Measurements from ENCODE around the gene MEN1.

The MEN1 gene

DNA sequence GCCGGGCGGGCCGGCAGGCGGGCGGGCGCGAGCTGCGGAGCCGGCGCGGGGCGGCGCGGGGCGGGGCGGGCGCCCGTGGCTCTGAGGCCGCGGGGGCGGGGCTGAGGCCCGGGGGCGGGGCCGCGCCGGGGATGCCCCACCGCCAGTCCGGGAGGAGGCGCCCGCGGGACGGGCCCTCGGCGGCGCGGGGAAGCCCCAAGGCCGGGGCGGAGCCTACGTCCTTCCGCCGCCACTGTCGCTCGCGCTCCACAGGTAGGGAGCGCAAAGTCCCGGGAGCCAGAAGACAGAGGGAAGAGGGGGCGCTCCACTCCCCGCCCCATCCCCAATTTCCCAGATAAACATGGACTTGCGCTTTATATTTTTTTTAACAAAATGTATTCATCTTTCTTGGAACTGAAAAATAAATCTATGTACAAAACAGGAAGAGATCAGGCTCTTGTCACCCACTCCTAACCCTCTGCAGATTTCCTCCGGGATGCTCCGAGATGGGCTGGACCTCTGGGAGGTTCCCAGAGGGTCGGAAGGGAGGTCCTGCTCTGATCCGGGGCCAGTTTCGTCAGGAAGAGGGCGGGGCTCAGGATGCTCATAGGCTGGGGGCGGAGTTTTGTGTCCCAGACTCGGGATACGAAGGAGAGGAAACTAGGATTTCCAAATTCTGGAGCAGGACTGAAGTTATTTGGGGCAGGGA, 7.0 kb downstream of the MEN1 start, which contains the start of gene MAP4K2:
MAP4K2 (minus strand) TSS at position 57 of the 688 bp plus-strand sequence. CDS start 65 bp downstream, outside the sequence.
- peak within 1 kb of the TSS; percentile 53 for H3K4me3 ChIP-seq (ENCODE audit: low read depth, low read length)

DNA sequence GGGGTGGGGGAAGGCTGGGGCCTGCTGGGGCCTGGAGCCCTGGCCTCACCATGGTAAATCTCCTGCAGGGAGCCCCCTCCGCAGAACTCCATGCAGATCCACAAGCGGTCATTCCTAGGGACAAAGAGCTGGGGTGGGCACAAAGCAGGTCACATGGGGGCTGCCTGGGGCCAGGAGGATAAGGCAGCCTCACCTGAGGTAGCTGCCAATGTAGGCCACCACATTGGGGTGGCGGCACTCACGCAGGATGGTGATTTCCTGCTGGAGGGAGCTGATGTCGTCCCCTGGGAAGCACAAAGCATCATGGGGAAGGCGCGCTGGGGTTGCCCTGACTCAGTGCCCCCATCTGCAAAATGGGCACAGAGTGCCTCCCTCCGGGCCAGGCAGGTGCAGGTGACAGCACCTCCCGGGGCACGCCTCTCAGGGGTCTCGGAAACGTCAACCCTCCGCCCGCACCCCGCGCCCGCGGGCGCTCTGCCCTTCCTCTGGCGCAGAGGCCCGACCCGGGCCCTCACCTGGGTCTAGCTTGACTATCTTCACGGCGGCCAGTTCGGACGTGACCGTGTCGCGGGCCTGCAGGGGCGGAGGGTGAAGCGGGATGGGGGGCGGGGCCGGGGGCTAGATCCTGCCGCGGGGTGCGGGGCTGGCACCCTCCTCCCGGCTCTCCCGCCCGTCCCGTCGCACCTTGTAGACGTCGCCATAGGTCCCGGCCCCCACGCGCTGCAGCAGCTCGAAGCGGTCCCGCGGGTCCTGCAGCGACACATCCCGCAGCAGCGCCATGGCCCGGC, 7.8 kb downstream of the MEN1 start:
- peak overlapping the region; percentile 45 for H3K4me3 ChIP-seq (ENCODE audit: low read depth, low read length)

DNA sequence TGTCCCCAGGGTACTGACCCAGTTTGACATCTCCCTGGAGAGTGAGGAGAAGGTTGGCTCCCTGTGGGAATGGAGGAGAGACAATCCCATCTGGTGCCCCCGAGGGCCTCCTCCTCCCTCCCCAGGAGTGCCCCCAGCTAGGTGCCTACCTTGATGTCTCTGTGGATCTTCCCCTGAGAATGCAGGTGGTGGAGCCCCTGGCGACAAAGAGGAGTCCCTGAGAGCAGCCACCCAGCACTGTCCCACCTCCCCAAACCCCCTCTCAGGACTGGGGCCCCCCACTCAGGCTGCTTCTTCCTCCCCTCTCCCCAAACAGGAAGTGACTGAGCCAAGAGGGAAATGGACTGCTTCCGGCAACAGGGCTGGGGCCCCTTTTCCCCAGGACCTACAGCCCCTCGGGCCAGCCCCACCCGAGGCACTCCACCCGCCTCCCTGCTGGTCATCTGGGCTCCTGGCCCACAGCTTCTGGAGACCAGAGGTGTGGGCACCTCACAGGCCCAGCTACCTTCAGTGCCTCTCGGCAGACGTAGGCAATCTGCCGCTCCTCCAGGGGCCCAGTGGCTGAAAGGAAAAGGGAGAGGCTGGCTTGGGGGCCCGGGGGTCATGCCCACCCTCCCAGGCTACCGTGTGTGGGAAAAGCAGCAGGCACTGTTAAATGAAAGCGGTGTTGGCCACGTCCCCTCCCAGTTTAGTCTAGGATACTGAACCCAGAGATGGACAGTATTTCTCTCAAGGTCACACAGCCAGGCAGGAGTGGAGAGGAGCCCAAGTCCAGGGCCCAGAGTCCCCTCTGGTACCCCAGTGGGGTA, 8.6 kb downstream of the MEN1 start:
- H3K4me3 ChIP-seq (ENCODE audit: low read depth, low read length), result no peak overlapping the region

DNA sequence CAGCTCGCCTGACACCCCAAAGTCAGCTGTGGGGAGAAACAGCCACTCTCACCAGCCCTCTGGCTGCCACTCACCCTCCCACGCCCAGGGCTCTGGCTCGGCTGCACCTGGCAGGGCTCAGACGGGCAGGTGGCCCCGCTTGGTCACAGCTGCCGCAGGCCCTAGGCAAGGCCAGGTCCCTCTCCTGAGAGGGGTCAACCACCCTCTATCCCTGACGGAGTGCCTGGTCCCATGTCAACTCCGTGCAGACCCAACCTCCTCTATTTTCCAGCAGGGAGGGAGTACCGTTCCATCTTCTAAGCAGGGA, 9.2 kb downstream of the MEN1 start:
- no peak overlapping the region for H3K4me3 ChIP-seq (ENCODE audit: low read depth, low read length)

DNA sequence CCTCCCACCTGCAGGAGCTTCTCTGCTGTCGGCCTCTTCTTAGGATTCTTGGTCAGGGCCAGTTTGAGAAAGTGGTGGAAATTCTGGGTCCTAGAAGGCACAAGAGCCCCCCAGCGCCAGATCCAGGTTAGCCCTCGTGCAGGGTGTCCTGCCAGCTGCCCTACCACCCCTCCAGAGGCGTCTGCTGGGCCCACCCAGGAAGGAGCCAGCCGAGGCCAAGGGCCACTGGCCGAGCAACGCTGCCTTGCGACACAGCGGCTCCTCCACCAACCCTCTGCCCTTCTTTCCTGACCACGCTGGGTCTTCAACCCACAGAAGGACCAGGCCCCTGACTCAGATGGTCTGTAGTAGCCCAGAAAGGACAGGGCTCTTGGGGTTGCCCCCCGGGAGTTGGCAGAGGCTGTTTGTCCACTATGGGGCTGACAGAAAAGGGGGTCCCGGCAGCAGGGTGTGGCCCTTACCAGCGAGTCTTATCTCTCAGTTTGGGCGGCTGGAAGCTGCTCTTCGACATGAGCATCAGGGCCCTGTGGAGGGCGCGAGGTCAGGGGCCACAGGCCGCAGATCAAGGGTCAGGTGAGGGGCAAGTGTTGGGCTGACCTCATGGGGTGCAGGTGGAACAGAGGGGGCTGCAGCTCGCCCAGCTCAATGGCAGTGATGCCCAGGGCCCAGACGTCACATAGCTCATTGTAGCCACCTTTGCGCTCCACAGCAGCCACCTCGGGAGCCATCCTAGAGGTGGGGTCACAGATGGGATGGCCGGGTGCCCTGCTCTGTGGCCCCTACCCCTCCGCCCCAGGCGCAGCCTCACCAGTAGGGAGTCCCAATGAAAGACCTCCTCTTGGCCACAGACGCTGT, 9.8 kb downstream of the MEN1 start:
- no peak overlapping the region for H3K4me3 ChIP-seq (ENCODE audit: low read depth, low read length)

DNA sequence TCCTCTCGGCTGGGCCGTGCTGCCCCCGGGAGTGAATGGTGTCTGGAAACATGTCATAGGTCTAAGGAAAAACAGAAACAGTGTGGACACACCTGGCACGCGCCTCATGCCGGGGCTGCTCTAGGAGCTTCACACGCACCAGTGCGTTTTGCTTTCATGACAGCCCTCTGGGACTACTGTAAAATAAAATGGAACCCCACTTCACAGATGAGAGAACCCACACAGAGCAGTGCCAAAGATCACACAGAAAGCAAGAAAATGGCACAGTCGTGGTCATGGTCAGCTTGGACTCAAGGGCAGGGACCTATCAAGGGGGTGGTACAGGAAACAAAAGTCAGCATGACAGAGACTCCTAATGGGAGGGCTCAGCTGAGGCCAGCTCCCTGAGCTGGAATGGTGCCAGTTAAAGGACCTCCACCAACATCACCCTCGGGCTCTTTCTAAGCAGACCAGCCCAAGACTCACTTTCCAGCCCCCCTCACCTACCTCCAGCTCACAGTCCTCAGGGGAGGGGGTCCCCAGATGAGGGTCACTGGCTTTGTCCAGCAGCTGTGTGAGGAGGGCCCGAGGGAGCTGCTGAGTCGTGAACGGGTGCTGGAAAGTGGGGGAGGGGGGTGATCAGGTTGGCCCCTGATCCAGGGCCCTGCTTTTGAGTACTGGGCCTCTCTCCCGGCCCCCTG, 10.6 kb downstream of the MEN1 start:
- H3K4me3 ChIP-seq (ENCODE audit: low read depth, low read length), result no peak overlapping the region

DNA sequence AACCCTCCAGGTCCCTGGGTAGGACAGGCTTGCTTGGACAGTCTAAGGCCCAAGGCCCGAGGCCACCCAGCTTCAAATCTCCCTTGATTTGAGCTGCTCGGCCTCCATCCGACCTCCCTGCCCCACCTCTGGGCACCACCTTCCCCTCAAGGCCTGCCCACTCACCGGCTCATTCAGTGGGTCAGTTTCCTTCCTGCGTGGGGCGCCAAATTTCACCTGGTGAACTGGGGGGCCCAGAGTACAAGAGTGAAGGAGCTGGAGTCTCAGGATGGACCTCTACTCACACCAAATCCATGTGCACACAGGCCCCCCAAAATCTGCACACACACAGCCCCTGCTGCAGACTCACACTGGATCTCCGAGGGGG, 11.1 kb downstream of the MEN1 start:
- no peak overlapping the region for H3K4me3 ChIP-seq (ENCODE audit: low read depth, low read length)

DNA sequence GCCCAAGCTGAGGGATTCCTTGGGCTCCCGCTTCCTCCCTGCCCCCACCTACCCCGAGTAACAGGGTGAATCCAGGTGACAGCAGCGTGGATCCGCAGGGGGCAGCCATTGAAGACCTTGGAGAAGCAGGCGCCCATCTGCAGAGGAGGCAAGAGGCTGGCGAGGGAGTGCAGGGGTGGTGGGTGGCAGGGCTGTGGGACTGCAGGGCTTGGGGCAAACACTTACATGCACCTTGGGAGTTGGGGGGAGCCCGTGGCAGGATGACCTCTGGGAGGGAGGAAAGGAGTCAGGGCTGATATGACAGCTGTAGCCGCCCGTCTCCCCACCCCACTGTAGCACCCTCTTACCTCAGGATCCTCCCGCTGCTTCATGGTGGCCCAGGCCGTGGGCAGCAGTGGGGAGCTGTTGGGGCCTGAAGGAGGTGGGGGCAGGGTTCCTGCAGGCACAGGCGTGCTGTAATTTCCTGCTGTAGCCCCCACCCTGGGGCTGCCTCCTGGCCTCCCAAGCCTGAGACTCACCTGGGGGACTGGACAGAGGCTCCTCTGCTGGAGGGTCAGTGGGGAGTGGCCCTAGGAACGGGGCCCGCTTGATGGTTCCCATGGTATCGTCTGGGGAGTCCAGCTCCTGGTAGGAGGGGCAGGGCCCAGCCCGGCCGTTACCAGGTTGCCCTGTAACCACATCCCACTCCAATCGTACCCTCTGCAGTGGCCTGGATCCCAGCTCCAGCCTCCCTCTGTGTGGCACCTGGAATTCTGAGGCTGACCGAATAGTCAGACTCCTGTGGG, 13.4 kb downstream of the MEN1 start:
- H3K4me3 ChIP-seq (ENCODE audit: low read depth, low read length), result no peak overlapping the region

DNA sequence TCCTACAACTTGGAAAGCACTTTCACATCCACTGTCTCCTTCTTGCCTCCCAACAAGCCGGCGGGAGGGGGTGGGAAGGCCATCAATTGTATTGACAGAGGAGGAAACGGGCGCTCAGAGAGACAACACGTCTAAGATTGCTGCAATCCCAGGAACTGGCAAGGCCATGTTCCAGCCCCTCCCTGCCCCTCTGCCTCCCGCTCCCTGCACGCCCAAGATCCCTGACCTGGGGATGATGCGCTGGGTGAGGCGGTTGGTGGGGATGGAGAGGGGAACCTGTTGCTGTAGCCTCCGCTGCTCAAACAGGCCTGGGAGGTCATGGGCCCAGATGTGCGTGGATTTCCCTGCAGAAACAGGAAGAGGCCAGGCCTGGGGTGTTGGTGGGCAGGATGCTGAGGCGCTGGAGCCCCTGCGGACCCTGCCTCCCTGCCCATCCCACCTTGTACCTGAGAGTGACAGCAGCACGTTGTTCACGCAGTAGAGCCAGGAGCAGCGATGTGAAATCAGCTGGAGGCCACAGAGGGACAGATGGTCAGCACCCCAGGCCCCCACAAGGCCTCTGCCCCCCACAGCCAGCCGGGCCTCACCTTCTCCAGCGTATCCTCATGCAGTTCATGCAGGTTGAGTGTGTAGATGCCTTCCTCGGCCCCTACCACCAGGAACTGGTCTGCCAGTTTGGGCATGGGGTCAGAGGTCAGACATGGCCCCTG, 14.1 kb downstream of the MEN1 start:
- H3K4me3 ChIP-seq (ENCODE audit: low read depth, low read length), result no peak overlapping the region

DNA sequence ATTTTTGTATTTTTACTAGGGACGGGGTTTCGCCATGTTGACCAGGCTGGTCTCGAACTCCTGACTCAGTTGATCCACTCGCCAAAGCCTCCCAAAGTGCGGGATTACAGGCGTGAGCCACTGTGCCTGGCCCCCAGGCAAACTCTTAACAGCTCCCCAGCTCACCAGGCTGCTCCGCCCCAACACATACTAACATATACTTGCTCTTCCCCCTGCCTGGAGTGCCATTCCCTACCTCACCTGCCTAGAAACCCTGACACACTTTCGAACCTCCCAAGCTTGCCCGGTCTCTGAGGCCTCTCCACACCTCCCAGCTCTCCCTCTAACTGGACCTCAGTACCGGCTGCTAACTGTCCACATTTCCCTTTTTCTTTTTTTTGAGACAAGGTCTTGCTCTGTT, 15.8 kb downstream of the MEN1 start:
- H3K4me3 ChIP-seq (ENCODE audit: low read depth, low read length), result no peak overlapping the region

DNA sequence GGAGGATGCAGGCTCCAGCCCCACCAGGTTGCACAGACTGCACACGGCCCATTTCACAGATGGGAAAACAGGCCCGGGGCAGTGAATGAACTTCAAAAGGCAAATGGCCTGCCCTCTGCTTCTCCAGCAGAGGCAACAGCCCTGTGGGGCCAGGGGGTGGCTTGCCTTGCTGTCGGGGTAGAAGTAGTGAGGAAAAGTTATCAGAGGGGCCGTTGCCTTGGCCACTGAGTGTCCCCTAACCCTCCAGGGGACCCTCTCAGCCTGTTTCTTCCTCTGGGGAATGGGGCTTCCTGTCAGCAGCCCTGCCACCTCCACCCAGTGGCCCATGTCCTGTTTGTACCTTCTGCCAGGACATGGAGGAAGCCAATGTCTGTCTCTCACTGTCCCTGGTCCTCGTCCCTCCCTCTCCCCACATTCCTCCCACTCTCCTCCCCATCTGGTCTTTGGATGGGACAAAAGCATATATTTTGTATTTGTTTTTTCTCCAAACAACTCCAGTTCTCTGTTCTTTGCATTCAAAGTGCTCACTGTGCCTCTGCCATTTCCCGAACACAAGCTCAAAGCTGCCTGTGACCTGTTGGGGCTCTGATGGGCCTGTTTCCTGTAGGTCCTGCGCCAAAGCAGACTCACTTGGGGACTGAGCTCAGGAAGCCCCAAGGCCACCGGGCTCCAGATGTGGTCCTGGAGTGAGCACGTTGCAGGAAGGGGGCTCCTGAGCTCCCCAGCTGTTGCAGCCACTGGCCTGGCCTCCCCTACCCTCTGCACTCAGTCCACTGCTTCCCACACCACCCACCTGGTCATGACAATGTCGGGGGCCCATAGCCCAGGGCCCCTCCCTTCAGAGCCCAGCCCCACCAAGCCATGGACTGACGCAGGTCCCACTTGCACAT, 16.8 kb downstream of the MEN1 start:
- H3K4me3 ChIP-seq (ENCODE audit: low read depth, low read length), result no peak overlapping the region

DNA sequence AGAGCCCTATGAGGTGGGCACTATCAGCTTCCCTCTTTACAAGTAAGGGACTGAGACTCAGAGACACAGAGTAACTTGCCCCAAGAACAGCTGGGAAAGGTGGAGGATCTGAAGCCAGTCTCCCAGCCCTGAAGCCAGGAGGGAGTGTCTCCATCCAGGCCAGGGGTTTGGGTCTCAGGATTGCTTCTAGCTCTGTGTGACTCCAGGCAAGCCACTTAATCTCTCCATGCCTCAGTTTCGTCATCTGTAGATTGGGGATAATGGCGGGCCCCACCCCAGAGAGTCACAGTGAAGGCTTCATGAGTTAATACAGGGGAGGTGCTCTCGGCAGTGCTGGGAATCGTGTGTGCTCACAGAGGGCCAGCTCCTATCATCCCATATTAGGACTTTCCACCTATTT, 17.9 kb downstream of the MEN1 start:
- no peak overlapping the region for H3K4me3 ChIP-seq (ENCODE audit: low read depth, low read length)

DNA sequence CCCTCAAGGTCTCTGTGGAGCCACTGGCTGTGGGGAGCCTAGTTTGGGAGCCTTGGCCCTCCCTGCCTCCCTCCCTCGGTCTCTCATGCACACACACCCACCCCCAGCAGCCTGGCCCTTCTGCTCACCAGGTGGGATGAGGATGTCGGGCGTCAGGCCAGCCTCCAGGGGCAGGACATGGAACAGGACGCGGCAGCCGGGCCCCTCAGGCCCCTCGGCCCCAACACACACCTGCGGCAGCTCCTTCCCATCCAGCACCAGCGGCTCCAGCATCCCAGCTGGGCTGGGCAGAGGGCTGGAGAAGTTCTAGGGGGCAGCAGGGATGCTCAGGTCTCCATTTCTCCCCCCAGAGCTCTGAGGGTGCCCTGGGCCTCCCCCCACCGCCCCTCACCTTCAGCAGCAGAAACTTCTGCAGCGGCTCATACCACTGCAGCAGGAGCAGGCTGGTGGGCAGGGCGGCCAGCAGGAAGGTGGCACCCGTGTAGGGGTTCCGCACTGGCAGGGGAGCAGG, 18.5 kb downstream of the MEN1 start:
- no peak overlapping the region for H3K4me3 ChIP-seq (ENCODE audit: low read depth, low read length)

DNA sequence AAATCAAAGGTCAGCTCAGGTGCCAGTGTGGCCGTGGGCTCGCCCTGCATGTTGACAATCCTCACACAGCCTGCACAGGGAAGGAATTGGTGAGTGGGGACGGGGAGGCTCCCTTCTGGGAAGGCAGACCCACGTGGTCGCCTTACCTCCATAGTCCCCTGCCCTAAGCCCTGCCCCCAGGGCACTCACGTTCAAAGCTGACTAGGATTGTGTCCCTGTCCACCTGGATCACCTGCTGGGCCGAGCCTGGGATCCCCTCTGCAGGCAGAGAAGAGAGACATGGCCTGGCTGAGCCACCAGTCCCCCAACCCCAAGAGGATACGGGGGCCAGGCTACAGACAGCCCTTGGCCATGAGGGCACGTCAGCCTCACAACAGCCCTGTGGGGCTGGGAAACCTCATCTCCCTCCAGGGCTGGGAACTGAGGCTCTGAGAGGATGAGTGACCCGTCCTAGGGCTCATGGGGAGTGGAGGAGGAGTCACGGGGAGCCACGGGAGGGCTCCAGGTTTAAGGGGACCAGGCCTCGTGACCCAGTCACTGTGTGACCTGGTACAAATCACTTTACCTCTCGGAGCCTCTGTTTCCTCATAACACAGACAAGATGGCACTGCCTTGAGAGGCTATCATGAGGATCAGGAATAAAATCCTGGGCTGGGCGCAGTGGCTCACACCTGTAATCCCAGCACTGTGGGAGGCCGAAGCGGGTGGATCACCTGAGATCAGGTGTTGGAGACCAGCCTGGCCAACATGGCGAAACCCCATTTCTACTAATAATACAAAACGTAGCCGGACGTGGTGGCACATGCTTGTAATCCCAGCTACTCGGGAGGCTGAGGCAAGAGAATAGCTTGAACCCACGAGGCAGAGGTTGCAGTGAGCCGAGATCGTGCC, 19.9 kb downstream of the MEN1 start:
- no peak overlapping the region for H3K4me3 ChIP-seq (ENCODE audit: low read depth, low read length)

DNA sequence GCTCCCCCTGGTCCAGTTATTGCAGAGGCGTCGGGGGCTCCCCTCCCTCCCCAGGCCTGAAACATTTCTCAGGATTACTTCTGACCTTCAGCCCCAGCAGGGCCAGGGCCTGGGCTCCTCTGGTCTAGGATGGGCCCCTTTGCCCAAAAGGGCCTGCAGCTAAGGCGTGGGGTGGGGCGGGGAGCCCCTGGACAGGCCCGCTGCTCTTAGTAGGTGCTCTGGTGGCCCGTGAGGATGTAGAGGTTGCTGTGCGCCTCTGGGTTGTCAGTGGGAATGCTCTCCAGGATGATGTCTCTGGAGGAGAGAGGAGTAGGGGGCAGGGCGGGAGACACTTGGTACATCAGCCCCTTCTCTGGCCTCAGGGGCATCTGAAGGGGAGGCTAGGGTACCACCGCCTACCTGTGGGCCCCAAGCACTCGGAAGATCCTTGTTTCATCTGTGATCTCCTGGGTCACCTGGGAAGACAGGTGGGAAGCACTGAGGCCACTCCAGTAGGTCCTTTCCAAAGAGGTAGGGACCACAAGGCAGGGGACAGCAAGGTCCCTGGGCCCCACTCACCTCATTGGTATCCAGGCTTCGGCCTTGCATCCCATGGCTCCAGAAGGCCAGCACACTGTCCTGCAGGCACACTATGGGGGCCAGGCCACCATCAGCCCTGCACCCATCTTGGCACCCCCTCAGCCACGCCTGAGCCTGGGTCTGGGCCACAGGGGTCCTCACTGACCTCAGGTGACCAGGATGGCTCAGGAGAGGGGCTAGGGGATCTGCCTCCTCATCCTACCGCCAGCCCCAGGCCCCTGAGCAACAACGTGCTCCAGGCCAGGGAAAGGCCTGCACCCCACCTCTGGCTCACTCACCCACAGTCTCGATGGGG, 20.8 kb downstream of the MEN1 start:
- no peak overlapping the region for H3K4me3 ChIP-seq (ENCODE audit: low read depth, low read length)

All from iPS-11a (cell line).